Tibial nerve (tissue), 4 donors: ENCODE results near the gene ZNF407.

Source experiments
- EP300 ChIP-seq, 2 donors: sonication (generic); formaldehyde crosslinking; IDR thresholded peaks; one replicate each; pipeline ENCODE4 v1.6.1; 2017; ENCODE audit warnings: antibody characterized with exemption in 2 of 2, mild to moderate bottlenecking in 1 of 2
- POLR2A ChIP-seq, 2 donors: fragments of 450-650 bp; IDR thresholded peaks; one replicate each; pipeline ENCODE4 v1.6.1; 2017; ENCODE audit warnings: antibody characterized with exemption in 2 of 2, mild to moderate bottlenecking in 2 of 2, moderate library complexity in 2 of 2
- TF ChIP-seq, protein P1 (sequence below), 5 experiments: fragments of 200-600 bp in 3 of 5; fragments of 450-650 bp in 2 of 5; sonication (generic) in 3 of 5; IDR thresholded peaks; one replicate each; pipeline ENCODE4 v1.5.1; 2016 to 2019; ENCODE audit warnings: antibody characterized with exemption in 5 of 5, mild to moderate bottlenecking in 3 of 5, moderate library complexity in 2 of 5

DNA sequence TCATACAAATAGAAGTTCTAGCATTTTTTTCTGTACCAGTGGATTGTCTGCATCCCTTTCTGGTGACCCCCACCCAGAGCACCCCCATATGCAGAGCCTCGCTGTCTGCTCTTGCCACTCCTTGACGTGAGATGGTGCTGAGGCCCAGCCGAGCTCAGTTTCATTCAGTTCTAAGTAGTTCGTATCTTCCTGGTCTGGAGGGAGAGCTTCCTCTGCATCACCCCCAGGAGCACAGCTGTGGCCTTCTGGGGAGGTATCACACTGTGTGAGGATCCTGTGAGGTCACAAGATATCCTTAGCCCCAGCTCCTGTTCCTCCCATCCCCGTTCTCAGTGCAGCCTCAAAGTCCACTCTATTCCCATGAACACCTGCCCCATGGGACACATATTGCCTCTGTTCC, 478.6 kb downstream of the ZNF407 start:
- TF ChIP-seq EP300 (IDR thresholded peaks at IDR 0.05) (no peak), POLR2A (IDR thresholded peaks at IDR 0.05) (no peak)
- TF ChIP-seq, protein P1, sequence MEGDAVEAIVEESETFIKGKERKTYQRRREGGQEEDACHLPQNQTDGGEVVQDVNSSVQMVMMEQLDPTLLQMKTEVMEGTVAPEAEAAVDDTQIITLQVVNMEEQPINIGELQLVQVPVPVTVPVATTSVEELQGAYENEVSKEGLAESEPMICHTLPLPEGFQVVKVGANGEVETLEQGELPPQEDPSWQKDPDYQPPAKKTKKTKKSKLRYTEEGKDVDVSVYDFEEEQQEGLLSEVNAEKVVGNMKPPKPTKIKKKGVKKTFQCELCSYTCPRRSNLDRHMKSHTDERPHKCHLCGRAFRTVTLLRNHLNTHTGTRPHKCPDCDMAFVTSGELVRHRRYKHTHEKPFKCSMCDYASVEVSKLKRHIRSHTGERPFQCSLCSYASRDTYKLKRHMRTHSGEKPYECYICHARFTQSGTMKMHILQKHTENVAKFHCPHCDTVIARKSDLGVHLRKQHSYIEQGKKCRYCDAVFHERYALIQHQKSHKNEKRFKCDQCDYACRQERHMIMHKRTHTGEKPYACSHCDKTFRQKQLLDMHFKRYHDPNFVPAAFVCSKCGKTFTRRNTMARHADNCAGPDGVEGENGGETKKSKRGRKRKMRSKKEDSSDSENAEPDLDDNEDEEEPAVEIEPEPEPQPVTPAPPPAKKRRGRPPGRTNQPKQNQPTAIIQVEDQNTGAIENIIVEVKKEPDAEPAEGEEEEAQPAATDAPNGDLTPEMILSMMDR (IDR thresholded peaks at IDR 0.05): no peak
